ENCODE data around the gene CCNY.
"Not testable (repeated sequence)": the region's sequence is repeated elsewhere in the genome, so short reads cannot be mapped to it uniquely, and the experiment has no call there.

Gene CCNY

DNA sequence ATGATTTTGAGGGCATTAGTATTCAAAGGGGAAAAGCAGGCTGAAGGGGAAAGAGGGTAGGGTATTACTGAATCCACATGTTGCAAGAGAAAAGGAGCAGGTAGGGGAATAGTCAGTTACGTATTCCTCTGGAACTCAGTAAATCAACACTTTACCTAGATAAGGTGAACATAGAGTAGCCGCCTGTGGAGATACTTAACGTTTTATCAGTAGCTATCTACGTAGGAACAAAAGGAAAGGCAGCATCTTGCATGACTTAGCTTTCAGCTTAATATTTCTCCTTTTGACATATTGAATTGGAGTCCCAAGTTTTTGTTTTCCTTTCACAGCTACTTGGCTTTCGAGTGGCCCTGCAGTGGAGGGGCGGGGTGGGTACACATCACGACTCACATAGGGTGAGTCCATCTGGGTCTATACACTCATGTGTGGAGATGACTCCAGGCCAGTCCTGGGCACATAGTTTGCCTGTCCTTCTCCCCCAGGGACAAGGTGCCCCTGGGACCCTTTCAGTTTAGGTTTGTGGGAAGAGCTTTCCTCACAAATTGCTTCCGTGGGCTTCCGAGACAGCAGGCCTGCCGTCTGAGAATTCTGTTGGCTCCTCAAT is 48.1 kb downstream of the CCNY start:
- DNase-seq (ENCODE audit: low spot score) = no peak

DNA sequence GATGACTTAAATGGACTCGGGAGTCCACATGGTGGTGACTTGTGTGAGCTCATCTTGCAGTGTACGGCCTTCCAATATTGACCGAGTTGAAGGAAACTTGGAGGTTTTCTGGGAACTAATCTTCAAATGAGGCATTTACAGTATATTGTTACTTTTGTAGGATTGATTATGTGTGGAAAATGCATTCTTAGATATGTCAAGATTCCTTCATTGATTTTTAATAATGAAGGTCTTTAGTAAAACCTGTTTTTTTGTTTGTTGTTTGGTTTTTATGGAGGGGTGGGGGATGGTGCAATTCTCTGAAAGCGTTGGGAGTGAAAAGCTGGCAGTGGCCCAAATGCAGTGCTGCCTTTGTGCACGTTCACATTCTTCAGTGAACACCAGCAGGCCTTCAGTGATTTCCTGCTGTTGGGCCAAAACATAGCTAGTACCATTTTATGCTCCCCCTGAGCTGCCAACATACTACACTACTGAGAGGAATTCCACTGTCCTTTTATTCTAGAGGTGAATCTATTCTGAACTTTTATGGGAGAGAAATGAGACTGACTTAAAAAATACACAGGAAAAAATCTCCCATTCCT is 50.4 kb downstream of the CCNY start:
- no peak for DNase-seq (ENCODE audit: low spot score)

DNA sequence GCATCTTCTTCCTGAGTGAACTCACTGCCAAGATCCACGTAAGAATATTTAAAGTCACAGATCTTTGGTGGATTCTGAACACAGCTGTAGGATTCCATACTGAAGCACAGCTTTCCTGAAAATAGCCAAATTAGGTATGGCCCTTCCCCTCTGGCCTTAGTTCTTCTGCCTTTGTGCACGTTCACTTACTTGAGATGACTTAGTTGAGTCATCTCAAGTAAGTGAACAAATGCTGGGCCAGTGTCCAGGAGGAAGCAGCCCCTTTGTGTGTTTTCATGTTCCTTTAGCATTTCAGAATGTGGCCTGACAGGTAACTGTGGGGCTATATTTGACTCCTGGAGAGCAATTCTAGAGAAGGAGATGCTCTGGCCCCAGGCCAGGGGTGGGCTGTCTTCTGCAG is 51.5 kb downstream of the CCNY start:
- no peak for DNase-seq (ENCODE audit: low spot score)

DNA sequence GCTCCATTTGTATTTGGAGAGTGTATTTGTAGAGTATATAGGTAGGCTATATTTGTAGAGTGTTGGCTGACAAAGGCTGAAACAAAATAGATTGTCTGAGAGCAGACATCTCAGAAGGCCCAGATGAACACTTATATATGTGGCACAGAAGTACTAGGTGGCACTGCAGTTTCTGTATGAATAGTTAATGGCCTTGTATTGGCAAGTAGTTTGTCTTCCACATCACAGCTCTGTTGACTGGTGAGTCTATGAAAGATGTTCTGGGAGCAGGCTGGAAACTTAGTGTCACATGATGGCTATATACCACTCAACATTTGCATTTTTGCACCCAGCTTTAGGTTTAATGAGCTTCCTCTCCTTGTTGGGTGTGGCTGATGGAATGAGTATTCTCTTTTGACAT is 51.9 kb downstream of the CCNY start:
- no peak for DNase-seq (ENCODE audit: low spot score)

DNA sequence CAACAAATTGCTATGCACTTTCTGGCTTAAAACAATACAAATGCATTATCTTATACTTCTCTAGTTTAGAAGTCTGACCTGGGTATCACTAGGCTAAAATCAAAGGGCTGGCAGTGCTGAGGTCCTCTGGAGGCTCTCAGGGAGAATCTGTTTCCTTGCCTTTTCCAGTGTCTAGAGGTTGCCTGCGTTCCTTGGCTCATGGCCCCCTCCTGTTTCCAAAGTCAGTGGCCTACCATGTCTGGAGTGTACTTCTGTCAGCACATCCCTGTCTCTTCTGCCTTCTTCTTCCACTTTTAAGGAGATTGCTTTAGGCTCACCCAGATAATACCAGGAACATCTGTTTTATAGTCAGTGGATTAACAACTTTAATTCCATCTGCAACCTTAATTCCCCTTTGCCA is 52.4 kb downstream of the CCNY start:
- DNase-seq (ENCODE audit: low spot score) = no peak

DNA sequence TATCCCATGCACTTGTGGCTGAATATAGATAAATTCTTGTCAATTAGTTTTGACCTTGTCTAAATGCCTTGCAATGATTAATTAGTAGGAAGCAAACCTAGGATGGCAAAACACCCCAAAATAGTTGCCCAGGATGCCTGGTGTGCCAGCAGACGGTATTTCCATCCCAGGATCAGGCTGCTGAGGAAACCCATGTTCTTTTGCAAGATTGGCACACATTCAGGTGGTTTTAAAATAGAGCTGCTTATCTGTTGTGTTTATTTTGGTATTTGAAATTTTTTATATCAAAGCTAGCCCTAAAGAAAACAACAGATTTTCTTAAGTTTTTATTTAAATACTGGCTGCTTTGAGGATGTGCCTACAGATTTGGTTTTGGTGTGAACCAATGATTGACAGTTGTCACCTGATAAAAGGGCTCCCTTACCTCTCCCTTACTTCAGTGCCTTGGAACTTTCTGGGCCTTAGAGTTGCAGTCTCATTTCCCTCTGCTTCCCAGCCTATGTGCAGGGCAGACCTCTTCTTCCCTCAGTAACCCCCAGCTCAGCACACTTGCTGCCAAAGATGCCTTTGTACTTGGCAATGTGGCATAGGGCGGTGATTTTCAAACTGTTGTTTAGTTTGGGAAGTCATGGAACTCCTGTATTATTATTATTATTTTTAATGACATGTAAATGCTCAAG is 54.0 kb downstream of the CCNY start:
- no peak for DNase-seq (ENCODE audit: low spot score)

DNA sequence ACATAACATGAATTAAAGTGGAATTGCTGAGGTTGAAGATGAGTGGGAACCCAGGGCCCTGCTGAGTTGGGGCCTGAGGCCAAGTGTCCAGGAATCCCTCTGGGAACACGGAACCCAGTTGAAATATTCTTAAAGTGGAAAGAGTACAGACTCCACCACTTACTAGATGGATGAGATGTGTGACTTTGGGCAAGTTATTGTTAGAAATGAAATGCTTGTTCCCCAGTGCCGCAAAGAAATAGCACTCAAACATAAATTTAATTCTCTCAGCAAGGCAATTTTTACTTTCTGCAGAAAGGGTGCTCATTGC is 54.5 kb downstream of the CCNY start:
- DNase-seq (ENCODE audit: low spot score) = no peak

DNA sequence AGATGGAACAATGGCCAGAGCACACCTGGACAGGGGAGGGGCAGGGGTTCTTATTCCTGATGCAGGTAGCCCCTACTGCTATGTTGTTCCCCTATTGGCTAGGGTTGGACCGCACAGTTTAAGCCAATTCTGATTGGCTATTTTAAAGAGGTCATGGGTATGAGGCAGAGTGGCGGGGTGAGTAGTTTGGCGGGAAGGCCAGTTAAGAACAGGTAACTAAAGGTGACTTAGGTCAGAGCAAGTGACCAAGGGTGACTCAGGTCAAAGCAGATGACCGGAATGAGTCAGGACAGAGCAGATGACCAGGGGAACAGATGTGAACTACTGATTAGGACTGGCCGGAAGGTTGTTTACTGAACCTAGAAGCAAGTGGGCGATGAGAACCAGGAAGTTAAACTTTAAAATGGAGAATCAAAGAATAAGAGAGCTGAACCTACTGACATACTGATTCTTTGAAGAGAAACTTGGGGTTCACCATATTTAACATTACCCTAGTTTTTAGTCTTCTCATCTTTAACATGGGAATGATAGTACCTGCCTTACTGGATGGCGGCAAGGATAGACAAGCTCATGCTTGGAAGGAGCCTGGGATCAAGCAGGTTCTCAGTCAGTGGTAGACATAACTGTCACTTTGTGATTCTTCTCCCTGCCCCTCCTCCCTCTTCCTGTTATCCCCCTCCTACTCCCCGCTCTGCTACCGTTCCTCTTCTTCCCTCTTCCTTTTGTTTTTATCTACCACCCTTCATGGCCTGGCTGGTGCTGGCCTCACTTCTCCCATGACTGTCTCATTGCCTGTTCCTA is 55.0 kb downstream of the CCNY start:
- DNase-seq (ENCODE audit: low spot score) = no peak

DNA sequence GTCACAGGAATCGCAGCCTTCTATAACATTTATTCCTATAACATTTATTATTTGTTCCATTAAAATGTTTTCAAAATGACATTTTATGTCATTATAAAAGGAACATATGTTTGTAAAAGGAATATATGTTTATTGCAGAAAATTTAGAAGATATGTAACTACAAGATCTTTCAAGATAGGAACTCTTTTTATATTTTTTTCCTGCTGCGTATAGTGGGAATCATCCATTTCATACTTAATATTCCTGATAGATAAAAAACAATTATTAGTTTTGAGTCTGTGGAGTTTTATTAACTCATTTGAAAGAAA is 55.6 kb downstream of the CCNY start:
- DNase-seq (ENCODE audit: low spot score) = no peak

DNA sequence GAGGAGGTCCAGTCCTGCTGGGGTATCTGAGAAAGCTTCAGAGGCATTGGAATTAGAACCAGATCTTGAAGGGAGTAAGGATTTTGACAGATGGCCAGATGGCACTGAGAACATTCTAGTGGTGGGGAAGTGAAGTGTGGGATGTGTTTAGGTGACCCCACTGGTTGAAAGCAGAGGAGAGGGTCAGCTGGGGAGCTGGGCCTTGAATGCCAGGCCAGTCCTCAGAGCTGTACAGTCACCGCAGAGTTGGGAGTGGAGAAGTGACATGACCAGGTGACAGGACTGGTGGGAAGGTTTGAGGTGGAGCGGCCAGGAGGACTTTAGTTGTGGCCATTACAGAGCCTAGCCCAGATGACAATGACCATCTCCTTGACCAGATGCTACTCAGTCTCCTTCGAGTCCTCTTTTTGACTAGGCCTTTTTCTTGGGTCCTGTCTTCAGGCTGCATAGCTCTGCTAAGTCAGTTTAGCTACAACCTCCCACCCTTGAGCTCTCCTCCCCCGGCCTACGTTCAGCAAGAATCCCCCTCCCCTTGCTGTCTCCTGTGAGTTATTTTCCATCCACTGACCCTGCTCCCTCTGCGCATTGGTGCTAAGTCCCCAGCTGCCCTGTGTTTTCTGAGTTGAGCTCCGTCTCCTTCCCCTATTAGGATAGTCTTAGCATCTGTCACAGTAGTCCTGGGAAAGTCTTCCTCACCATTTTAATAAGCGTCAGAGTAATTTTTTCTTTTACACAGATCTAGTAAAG is 56.3 kb downstream of the CCNY start:
- no peak for DNase-seq (ENCODE audit: low spot score)

DNA sequence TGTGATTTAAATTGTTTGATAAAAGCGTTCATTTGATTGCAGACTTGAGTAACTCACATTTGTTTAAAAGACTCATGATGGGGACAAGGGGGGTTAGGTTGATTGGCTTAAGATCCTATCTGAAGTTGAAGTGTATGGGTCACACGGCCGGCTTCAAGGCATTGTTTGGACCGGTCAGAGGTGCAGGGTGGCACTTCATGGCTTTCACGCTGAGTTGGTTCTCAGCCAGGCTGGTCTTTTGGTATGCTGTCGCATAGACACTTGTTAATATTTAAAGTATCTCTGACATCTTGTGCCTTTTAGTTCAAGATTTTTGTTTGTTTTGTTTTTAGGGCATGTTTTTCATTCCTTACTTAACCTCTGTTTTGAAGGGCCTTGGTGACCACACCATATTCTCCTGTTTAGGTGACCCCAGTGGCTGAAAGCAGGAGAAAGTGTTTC is 58.1 kb downstream of the CCNY start:
- DNase-seq (ENCODE audit: low spot score) = no peak

DNA sequence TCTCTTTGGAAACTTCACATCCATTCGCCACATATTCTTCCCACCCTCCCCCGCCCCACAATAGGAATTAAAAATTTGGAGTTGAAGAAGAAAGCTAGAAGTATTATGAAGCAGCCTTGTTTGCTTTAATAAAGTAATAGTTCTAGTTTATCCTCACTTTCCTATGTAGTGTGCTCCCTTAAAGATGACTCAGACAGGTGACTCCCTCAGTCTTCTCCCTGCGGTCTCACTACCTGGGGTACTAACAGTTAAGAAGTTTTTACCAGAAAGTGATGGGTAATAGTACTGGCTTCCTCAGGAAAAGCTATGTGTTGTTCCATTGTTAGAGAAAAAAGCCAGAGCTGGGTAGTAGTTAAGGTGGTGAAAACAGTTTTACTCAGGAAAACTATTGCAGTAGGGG is 58.6 kb downstream of the CCNY start:
- no peak for DNase-seq (ENCODE audit: low spot score)

DNA sequence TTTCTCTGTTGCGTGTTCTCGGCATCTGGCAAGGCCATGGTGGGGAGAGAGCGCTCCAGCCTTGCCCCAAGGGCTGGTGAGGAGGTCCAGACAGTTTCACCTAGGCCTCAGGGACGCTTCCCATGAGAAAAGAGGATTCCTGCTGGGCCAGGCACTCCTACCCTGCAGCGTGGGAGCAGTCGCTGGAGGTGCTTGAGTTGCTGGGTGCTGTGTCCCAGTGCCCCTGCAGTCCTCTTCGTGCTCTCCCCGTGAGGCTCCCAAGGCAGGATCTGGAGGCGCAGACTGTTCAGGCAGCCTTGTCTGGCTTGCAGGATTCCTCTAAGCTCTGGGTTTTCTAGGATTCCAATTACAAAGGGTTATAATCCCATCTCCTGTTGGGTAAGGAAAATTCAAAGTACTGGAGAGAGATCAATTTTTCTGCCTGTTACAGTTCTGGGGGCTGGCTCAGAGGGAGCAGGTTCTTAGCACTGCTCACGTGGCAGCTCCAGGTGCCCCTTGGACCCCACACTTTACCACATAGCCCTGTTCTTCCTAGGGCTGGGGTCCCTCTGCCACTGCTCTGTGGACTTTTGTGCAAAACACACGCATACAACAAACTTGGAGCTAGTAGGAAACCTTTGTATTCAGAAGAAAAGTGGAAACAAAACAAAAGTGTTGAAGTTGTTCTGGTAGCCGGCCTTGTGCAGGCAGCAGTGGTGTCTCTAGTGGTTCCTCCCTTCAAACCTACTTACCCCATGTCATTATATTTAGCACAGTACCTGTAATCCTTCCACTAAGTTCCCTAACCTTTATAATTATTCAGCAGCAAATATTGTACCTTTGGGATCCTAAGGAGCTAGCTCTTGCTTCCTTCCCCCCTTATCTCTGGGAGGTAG is 60.5 kb downstream of the CCNY start:
- DNase-seq (ENCODE audit: low spot score) = no peak

DNA sequence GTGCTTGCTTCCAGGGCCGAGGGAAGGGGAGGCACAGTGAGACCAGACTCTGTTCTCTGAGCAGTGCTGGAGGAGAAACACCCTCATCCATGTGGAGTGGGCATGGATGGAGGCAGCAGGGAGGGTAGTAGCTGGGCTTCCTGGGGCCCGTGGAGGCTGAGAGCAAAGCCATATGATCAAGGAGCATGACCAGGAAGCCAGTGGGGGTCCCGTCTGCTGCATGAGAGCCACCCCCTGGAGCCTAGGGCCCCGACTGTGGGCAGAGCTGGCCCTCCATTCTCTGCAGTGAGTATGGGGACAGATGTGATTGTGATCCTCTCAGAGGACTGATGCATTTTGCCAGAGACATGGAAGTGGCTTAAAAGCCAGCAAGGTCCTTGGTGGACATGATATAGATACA is 61.6 kb downstream of the CCNY start:
- DNase-seq (ENCODE audit: low spot score) = no peak

DNA sequence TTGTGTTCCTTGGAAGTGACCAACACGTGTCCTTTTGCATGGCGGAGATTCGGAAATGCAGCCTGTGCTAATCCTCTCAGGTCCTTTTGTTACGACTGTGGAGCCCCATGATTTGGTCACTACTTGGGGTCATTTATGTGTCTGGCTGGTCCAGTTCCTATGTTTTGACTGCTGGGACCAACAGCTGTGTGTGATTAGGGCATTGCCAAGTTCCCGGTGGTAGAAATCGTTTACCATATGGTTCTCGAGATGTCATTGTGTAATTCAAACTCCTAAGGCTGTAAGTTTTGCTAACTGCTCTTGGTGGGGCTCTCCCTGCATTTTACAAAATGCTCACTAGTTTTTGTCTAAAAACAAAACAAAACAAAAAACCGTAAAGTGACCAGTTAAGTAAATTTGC is 62.0 kb downstream of the CCNY start:
- DNase-seq (ENCODE audit: low spot score) = no peak

DNA sequence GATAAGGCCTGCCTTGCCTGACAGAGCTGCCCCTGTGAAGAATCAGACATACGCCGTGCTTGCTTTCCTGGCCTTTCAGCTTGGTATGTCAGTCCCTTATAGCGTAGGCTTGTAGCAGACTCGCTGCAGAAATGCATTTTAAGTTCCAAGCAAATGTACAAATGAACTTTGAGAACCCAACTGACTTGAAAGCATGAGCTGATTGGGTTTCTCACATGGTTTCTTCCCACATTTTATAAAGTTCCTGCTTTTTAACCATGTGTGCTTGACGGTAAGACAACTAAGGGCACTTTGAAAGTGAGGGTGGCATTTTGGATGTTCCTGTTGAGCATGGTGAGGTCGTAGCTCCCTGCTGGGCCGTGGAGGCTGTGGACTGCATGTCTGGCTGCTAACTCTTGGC is 62.6 kb downstream of the CCNY start:
- no peak for DNase-seq (ENCODE audit: low spot score)

DNA sequence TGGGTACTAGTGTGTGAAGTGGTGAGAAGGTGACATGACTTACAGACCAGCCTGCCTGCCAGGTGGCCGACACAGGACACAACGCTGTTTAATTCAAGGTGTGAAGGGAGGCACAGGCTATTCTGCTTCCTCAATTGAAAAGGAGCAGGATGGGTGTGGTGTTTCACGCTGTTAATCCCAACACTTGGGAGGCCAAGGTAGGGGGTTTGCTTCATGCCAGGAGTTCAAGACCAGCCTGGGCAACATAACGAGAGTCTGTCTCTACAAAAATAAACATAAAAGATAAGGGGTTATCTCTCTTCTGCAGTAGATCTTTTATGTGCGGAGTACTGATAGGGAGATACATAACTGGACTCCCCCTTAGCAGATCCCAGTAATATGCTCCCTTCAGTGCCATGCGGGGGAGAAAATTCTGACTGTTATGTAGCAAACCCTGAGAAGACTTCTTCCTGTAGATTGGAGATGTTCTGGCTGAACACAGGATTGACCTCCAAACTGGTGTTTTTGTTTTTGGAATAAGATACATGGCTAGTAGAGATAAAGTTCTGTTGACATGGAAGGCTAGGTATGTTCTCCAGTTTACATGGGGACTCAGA is 63.2 kb downstream of the CCNY start:
- DNase-seq (ENCODE audit: low spot score) = no peak

DNA sequence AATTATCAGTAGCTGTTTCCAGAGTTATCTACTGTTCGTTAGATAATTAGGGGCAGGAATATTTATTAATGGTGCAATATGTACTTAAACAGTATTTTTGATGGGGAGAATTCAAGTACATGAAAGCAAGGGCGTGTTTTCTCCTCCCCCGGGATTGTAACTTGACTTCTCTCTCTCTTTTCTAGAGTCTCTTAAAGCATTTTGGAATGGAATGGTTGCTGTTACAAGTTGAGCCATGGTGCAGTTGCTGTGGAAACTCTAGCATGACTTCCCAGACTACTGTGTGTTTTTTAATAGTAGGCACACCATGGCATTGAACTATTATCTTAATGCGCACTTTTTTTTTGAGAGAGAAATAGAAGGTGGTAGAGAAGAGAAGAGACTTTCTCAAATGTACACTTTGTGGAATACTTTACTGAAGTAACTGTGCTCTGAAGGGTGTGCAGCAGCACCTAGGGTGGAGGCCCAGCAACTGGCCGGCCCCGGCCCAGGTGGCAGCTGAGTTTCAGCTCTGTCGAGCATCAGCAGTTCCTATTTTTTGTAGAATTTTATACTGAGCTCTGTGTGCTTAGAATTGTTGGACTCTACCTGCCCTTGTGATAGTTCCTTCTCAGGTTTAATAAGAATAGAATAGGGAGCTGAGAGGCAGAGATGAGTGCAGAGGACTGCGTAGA is 64.4 kb downstream of the CCNY start:
- DNase-seq (ENCODE audit: low spot score) = no peak

DNA sequence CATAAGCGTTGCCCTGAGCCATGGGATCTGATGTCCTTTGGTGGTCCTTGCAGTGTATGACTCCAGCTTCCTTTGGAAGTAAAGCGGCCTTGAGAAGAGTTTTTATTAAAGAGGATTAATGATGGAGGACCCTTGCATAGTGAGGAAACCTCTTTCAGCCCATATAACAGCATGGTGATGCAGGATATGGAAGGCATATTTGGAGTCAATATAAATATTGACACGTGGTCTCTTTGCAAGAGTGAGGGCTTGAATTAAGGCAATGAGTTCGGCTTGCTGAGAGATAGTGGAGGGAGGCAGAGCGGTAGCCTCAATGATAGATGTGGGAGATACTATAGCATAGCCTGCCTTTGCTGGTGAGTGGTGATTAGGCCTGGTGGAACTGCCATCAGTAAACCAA is 67.2 kb downstream of the CCNY start:
- DNase-seq (ENCODE audit: low spot score) = not testable (repeated sequence)

DNA sequence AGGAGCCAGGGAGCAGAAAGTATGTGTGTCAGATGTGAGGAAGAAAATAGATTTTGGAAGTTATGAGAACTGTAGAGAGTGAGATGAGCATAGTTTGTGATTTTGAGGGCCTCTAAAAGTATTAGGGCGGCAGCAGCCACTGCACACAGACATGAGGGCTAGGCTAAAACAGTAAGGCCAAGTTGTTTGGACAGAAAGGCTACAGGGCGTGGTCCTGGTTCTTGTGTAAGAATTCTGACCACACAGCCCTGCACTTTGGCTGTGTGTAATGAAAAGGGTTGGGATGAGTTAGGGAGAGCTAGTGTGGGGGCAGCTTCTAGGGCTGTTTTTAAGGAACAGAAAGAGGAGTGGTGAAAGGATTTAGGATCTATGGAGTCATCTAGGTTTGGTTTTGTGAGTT is 67.8 kb downstream of the CCNY start:
- DNase-seq (ENCODE audit: low spot score) = not testable (repeated sequence)
